GM12878 (cell line): Measurements from ENCODE around the gene ABCG1. TPM values are rescaled to one million over a fixed set of nuclear protein-coding genes. Genes with fewer than 3 reads are reported as not detected.

Experiments
- ATAC-seq: fragments of 200-7000 bp; cut with Tn5 transposase; 3 replicates; pipeline ENCODE4 v1.9.1; 2020; ENCODE audit warnings: mild to moderate bottlenecking, moderate library complexity
- BruUV-seq: library from RNA; stranded (reverse); fragments of 400-500 nt; replicated peaks from 2 replicates; lab custom pipeline; 2021; lab: Mats Ljungman, UMichigan
- CTCF ChIA-PET: fragments of 300-600 bp; sonication (Branson Sonifier 250); formaldehyde crosslinking; extraction: SDS; loops from one replicate; lab custom pipeline; 2021; ENCODE audit warnings: inconsistent platforms; lab: Yijun Ruan, JAX
- POLR2A ChIA-PET: fragments of 350-600 bp; formaldehyde crosslinking; extraction: SDS; loops from one replicate; lab custom pipeline; 2021; ENCODE audit warnings: inconsistent platforms; lab: Charles Lee
- RAD21 ChIA-PET: fragments of 300-600 bp; sonication (Branson Sonifier 250); formaldehyde crosslinking; loops from one replicate; lab custom pipeline; 2023; ENCODE audit warnings: antibody characterized with exemption; ENCODE audit not compliant: unreplicated experiment; lab: Charles Lee
- SMC1A ChIA-PET: fragments of 300-600 bp; sonication (Branson Sonifier 250); formaldehyde crosslinking; loops from one replicate; lab custom pipeline; 2023; ENCODE audit not compliant: unreplicated experiment, uncharacterized antibody; lab: Charles Lee
- DNase-seq: peaks from one replicate; pipeline ENCODE4 v3.0.0-alpha.2; 2011; ENCODE audit warnings: low read depth, low spot score
- FAIRE-seq: peaks from 3 replicates; lab custom pipeline; 2011; peaks lifted over from hg19 to GRCh38; lab: Jason Lieb, UNC
- H2AFZ ChIP-seq: 2 replicates; pipeline ENCODE4 v1.6.0; 2011; ENCODE audit warnings: low read depth, low read length, control low read depth; ENCODE audit not compliant: control insufficient read depth
- H3K27ac ChIP-seq: 2 replicates; pipeline ENCODE4 v1.5.1; 2011; ENCODE audit warnings: control low read depth; ENCODE audit not compliant: control insufficient read depth, insufficient read depth
- H3K27me3 ChIP-seq, 2 experiments: replicated peaks in 1 of 2; 2 replicates each; pipeline versions ENCODE4 v1.6.0 to v1.6.1; 2011; ENCODE audit warnings: low read length in 1 of 2; ENCODE audit not compliant: control insufficient read depth in 2 of 2, insufficient read depth in 2 of 2
- H3K36me3 ChIP-seq, 2 experiments: 2 replicates each; pipeline ENCODE4 v1.5.1; 2011; ENCODE audit warnings: low read length in 1 of 2; ENCODE audit not compliant: control insufficient read depth in 2 of 2, insufficient read depth in 2 of 2
- H3K4me1 ChIP-seq: 2 replicates; pipeline ENCODE4 v1.6.1; 2011; ENCODE audit warnings: mild to moderate bottlenecking, low read length, moderate library complexity, mixed read lengths; ENCODE audit not compliant: control insufficient read depth, insufficient read depth
- H3K4me2 ChIP-seq: 2 replicates; pipeline ENCODE4 v1.6.0; 2011; ENCODE audit warnings: control low read depth; ENCODE audit not compliant: control insufficient read depth, insufficient read depth
- H3K4me3 ChIP-seq: fragments of 200-600 bp; sonication (generic); 2 replicates; pipeline ENCODE4 v1.5.1; 2016
- H3K79me2 ChIP-seq: 2 replicates; pipeline ENCODE4 v1.6.0; 2011; ENCODE audit warnings: low read length; ENCODE audit not compliant: control insufficient read depth, insufficient read depth
- H3K9ac ChIP-seq: 2 replicates; pipeline ENCODE4 v1.8.0; 2011; ENCODE audit warnings: low read length, control low read depth, mixed read lengths; ENCODE audit not compliant: control insufficient read depth, insufficient read depth
- H3K9me3 ChIP-seq: replicated peaks from 3 replicates; pipeline ENCODE4 v1.5.1; 2011; ENCODE audit warnings: mild to moderate bottlenecking, low read length; ENCODE audit not compliant: control insufficient read depth, insufficient read depth
- H4K20me1 ChIP-seq: 2 replicates; pipeline ENCODE4 v1.6.0; 2011; ENCODE audit not compliant: control insufficient read depth, insufficient read depth
- CHD2 ChIP-seq: IDR thresholded peaks from 2 replicates; pipeline ENCODE4 v1.6.1; 2011; ENCODE audit warnings: low read depth, low read length, improper control_type of control experiment, borderline replicate concordance
- LARP7 ChIP-seq: fragments of 450-650 bp; IDR thresholded peaks from 2 replicates; pipeline ENCODE4 v1.6.1; 2017; ENCODE audit warnings: mild to moderate bottlenecking
- MEF2A ChIP-seq: IDR thresholded peaks from 2 replicates; pipeline ENCODE4 v1.6.1; 2011; ENCODE audit warnings: low read depth, mild to moderate bottlenecking, low read length, moderate library complexity; ENCODE audit not compliant: insufficient read depth
- NR2F1 ChIP-seq: fragments of 450-650 bp; conservative IDR thresholded peaks from 2 replicates; pipeline ENCODE4 v1.6.1; 2017; ENCODE audit warnings: mild to moderate bottlenecking
- RB1 ChIP-seq: fragments of 450-650 bp; formaldehyde crosslinking; IDR thresholded peaks from 2 replicates; pipeline ENCODE4 v1.6.1; 2017; ENCODE audit warnings: mild to moderate bottlenecking, borderline replicate concordance
- TCF12 ChIP-seq: IDR thresholded peaks from 2 replicates; pipeline ENCODE4 v1.6.1; 2011; ENCODE audit warnings: low read depth, mild to moderate bottlenecking, low read length
- ZZZ3 ChIP-seq: IDR thresholded peaks from 2 replicates; pipeline ENCODE4 v1.6.1; 2011; ENCODE audit warnings: low read depth; ENCODE audit not compliant: control insufficient read depth, insufficient read length
- WGBS: methylation state at CpG from one replicate; pipeline ENCODE4 v1.1.6; 2016; ENCODE audit warnings: low lambda C conversion rate; ENCODE audit not compliant: insufficient replicate concordance, insufficient coverage; ENCODE audit errors: missing lambda C conversion rate; 5-methylcytosine and 5-hydroxymethylcytosine counted together
- in situ Hi-C: fragments of 300-500 bp; cut with MboI; formaldehyde crosslinking; loops from 9 replicates; pipeline ENCODE4 v1.14.3; 2018; ENCODE audit warnings: mixed read lengths
- intact Hi-C: fragments of 100-400 bp; cut with micrococcal nuclease; formaldehyde crosslinking; loops from one replicate; pipeline ENCODE4 v1.14.2; 2022; ENCODE audit not compliant: unreplicated experiment
- polyA plus RNA-seq, 11 experiments: library from polyadenylated mRNA; depleted of rRNA in 4 of 11; unstranded in 6 of 11; stranded (reverse) in 5 of 11; fragments of >200 nt; fragmentation: Nextera tagmentation in 4 of 11; fragmentation: Illumina TruSeq in 1 of 11; extraction: Ambion mirVana in 4 of 11; extraction: Trizol in 1 of 11; gene quantifications; 1 replicate in 1 of 11; 2 replicates in 10 of 11; pipeline versions ENCODE4 v1.2.1 to v1.2.3, GENCODE V29; 2011 to 2016; ENCODE audit warnings: inconsistent platforms in 2 of 11, missing spikeins in 2 of 11, low read depth in 1 of 11
- total RNA-seq, 4 experiments: library from RNA; depleted of rRNA in 3 of 4; stranded (reverse); fragments of >200 nt in 3 of 4; fragmentation: Illumina TruSeq in 1 of 4; extraction: Trizol in 1 of 4; gene quantifications; 2 replicates each; pipeline versions ENCODE4 v1.2.1 to v1.2.3, GENCODE V29; 2013 to 2021
- TF ChIP-seq, protein P1 (sequence below), 3 experiments: IDR thresholded peaks in 2 of 3; conservative IDR thresholded peaks in 1 of 3; 2 replicates each; pipeline ENCODE4 v1.5.1; 2011; ENCODE audit warnings: low read depth in 3 of 3, low read length in 3 of 3, mild to moderate bottlenecking in 3 of 3, control low read depth in 2 of 3, moderate library complexity in 2 of 3, inconsistent platforms in 1 of 3, mixed read lengths in 1 of 3; ENCODE audit not compliant: control insufficient read depth in 2 of 3, insufficient read depth in 1 of 3; ENCODE audit errors: extremely low read depth in 1 of 3

The ABCG1 gene
- total and polyA plus RNA-seq, 10 of the 15 experiments (the other 5 are each of a cell fraction or from before 2014, with no cell fraction given) = 0.59 to 19.3 (median 5.7) TPM

DNA sequence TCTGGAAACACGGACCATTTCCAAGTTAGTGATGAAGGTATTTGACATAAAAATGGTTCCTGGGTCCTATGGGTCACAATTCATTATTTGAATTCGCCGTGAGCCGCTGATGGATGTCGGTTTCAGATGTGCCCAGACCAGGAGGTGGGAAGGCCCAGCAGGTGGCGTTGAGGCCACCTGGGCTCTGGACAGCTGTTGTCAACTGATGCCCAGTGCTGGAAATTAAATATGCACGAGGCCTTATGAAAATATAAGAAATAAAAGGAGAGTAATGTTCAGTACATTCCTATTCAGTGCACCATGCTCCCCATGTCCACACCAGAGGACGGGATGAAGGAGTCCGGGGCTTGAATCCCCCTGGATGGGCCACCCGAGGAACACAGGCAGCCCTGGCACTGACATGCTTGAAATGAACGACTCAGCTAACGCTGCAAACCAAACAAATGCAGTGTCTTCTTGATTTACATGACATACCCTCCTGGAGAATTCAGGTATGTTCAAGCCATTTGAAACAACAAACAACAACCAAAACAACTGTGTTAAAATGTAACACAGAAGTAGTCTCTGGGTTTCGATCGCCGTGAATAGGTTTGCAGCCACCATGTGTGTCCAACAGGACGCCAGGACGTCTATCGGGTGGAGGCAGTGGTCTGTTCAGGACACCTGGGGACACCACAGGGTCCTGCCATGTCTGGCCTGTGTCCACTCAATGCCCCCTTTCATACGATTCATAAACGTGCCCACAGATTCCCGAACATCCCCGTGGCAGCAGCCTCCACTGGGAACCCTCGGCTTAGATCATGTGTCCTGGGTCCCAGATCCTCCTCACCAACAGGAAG, 90.2 kb downstream of the ABCG1 start:
- no peaks in the 10 kb centered on the region for H3K79me2 ChIP-seq
- peak; percentile 30 for ATAC-seq
- no peak overlapping the region for H2AFZ ChIP-seq
- H3K4me3 ChIP-seq = no peak overlapping the region
- POLR2A ChIA-PET = no interaction called here
- in situ Hi-C loops (loop anchor here (5.0 kb wide), 2 partner anchors 138 to 228 kb away; no protein-coding TSS in a partner anchor), intact Hi-C loops (loop anchor here (1.0 kb wide), 2 partner anchors 141 to 228 kb away; no protein-coding TSS in a partner anchor)
- WGBS = 41% methylated on average over 23 of the region's 23 CpGs
- H3K9me3 ChIP-seq = no peaks in the 10 kb centered on the region
- BruUV-seq = no TSS peak
- H3K9ac ChIP-seq = no peak overlapping the region
- no peak for DNase-seq
- CTCF ChIA-PET = interaction anchor here (0.7 to 4.8 kb wide), 42 partner anchors 8 to 584 kb away, joined by 3 to 68 read pairs (median 5); partner anchors contain the start of gene TFF1
- TF ChIP-seq LARP7 = 0 out of 2 replicates have a peak, but pooled peaks have one; percentile 20
- no peak for TF ChIP-seq RB1
- TF ChIP-seq, protein P1, sequence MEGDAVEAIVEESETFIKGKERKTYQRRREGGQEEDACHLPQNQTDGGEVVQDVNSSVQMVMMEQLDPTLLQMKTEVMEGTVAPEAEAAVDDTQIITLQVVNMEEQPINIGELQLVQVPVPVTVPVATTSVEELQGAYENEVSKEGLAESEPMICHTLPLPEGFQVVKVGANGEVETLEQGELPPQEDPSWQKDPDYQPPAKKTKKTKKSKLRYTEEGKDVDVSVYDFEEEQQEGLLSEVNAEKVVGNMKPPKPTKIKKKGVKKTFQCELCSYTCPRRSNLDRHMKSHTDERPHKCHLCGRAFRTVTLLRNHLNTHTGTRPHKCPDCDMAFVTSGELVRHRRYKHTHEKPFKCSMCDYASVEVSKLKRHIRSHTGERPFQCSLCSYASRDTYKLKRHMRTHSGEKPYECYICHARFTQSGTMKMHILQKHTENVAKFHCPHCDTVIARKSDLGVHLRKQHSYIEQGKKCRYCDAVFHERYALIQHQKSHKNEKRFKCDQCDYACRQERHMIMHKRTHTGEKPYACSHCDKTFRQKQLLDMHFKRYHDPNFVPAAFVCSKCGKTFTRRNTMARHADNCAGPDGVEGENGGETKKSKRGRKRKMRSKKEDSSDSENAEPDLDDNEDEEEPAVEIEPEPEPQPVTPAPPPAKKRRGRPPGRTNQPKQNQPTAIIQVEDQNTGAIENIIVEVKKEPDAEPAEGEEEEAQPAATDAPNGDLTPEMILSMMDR (IDR thresholded peaks at IDR 0.05 in 2 of 3, conservative IDR thresholded peaks at IDR 0.05 in 1 of 3; ENCODE audit: control insufficient read depth in 2 of 3, extremely low read depth in 1 of 3, insufficient read depth in 1 of 3, low read depth in 3 of 3, low read length in 3 of 3) = peak in 2 of 3 experiments; percentile 1 to 7; a peak in 1 of 6 replicates
- 0 out of 2 replicates have a peak, but pooled peaks have one; percentile 31 for TF ChIP-seq NR2F1
- no peak for TF ChIP-seq CHD2
- no peak for TF ChIP-seq ZZZ3
- TF ChIP-seq TCF12 = no peak
- TF ChIP-seq MEF2A = no peak
- TF ChIP-seq, all 136 proteins: peak for 3
- Histone ChIP-seq H3K4me1 (no peaks in the 10 kb centered on the region), H3K36me3 (no peaks in the 10 kb centered on the region), H4K20me1 (no peaks in the 10 kb centered on the region), H3K27me3 (no peaks in the 10 kb centered on the region), H3K27ac (no peak overlapping the region), H3K4me2 (no peak overlapping the region)
- RAD21 ChIA-PET = interaction anchor here (0.6 to 3.1 kb wide), 26 partner anchors 22 to 572 kb away, joined by 3 to 45 read pairs (median 4); partner anchors contain the start of gene RSPH1
- SMC1A ChIA-PET = interaction anchor here (0.6 to 4.1 kb wide), 18 partner anchors 8 to 229 kb away, joined by 3 to 28 read pairs (median 4); no protein-coding TSS in a partner anchor
- FAIRE-seq = no peak
